Hepatocyte (in vitro differentiated cells): ENCODE data around the gene OLFML3.

Experiments used
- CTCF ChIP-seq: fragments of 200-600 bp; sonication (generic); IDR thresholded peaks from 2 replicates; pipeline ENCODE4 v1.5.1; 2016; ENCODE audit warnings: antibody characterized with exemption, mild to moderate bottlenecking; ENCODE audit not compliant: poor library complexity
- EZH2 ChIP-seq: fragments of 200-600 bp; sonication (generic); IDR thresholded peaks from 2 replicates; pipeline ENCODE4 v1.6.1; 2016; ENCODE audit warnings: antibody characterized with exemption, mild to moderate bottlenecking, borderline replicate concordance
- EZH2phosphoT487 ChIP-seq: fragments of 200-600 bp; sonication (generic); IDR thresholded peaks from one replicate; pipeline ENCODE4 v1.6.1; 2018; ENCODE audit warnings: antibody characterized with exemption, mild to moderate bottlenecking, low read depth, moderate library complexity; ENCODE audit not compliant: unreplicated experiment, severe bottlenecking

DNA sequence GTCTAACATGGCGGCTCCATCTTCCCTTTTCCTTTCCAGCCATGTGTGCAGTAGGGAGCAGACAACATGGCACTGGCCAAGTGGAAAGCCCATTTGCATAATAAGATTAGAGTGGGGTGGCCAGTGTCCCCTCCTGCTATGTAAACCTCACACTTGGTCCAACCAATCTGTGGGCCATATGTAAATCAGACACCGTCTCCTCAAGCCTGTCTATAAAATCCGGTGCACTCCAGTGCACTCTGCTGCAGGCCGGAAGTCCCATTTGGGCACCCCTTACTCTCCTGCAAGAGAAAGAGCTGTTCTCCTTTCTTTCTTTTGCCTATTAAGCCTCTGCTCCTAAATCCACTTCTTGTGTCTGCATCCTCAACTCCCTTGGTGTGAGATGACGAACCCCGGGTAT is 44.1 kb downstream of the OLFML3 start:
- no peak for TF ChIP-seq CTCF
- no peak for TF ChIP-seq EZH2phosphoT487
- TF ChIP-seq EZH2, result no peak
